HG03280 (cell line): ENCODE measurements around the gene ADAM21.
"Not testable (repeated sequence)": the region's sequence is repeated elsewhere in the genome, so short reads cannot be mapped to it uniquely, and the experiment has no call there.

ENCODE experiments used
- ATAC-seq: cut with Tn5 transposase; IDR thresholded peaks from one replicate; pipeline ENCODE4 v1.9.1; 2021; ENCODE audit warnings: mild to moderate bottlenecking, moderate library complexity; ENCODE audit not compliant: unreplicated experiment

Gene ADAM21

GRCh38 chr14:70451874-70452273, at the start of gene ADAM21:
Gene ADAM21 (plus strand): TSS chr14:70452174. CDS start chr14:70457500, 5,326 bp downstream.
- ATAC-seq: no peak

- ATAC-seq: not testable (repeated sequence)
Measured at GRCh38 chr14:70403335-70403734, 48.6 kb upstream of the ADAM21 start.

GRCh38 chr14:70406216-70406615, 45.8 kb upstream of the ADAM21 start:
- ATAC-seq: not testable (repeated sequence)

- no peak for ATAC-seq
Measured at GRCh38 chr14:70407621-70408020, 44.4 kb upstream of the ADAM21 start.

- no peak for ATAC-seq
Measured at GRCh38 chr14:70415788-70416187, 36.2 kb upstream of the ADAM21 start.

- no peak for ATAC-seq
Measured at GRCh38 chr14:70416338-70416724, 35.6 kb upstream of the ADAM21 start.

GRCh38 chr14:70416725-70417349, 35.1 kb upstream of the ADAM21 start, which contains the start of gene SYNJ2BP:
Gene SYNJ2BP (minus strand): TSS chr14:70417090. CDS start chr14:70416963, 127 bp downstream.
- no peak for ATAC-seq

GRCh38 chr14:70419270-70419931, 32.6 kb upstream of the ADAM21 start:
- ATAC-seq: not testable (repeated sequence)

- no peak for ATAC-seq
Measured at GRCh38 chr14:70422538-70422937, 29.4 kb upstream of the ADAM21 start.

- ATAC-seq: no peak
Measured at GRCh38 chr14:70425354-70425753, 26.6 kb upstream of the ADAM21 start.

- not testable (repeated sequence) for ATAC-seq
Measured at GRCh38 chr14:70426555-70426954, 25.4 kb upstream of the ADAM21 start.

- no peak for ATAC-seq
Measured at GRCh38 chr14:70436867-70437266, 15.1 kb upstream of the ADAM21 start.

GRCh38 chr14:70441641-70442040, 10.3 kb upstream of the ADAM21 start:
- ATAC-seq: no peak

- no peak for ATAC-seq
Measured at GRCh38 chr14:70442750-70443149, 9.2 kb upstream of the ADAM21 start.

- no peak for ATAC-seq
Measured at GRCh38 chr14:70448633-70449340, 3.2 kb upstream of the ADAM21 start.

GRCh38 chr14:70454731-70455130, 2.8 kb downstream of the ADAM21 start:
- ATAC-seq: no peak

GRCh38 chr14:70468731-70469130, 16.8 kb downstream of the ADAM21 start:
- ATAC-seq: no peak

GRCh38 chr14:70470863-70471563, 19.0 kb downstream of the ADAM21 start:
- not testable (repeated sequence) for ATAC-seq

GRCh38 chr14:70472253-70473159, 20.5 kb downstream of the ADAM21 start:
- ATAC-seq: no peak

GRCh38 chr14:70473825-70474224, 21.9 kb downstream of the ADAM21 start:
- ATAC-seq: no peak
